ENCODE measurements around the gene CD274. TPM values are rescaled to one million over a fixed set of nuclear protein-coding genes. Genes with fewer than 3 reads are reported as not detected.

Gene CD274
- total RNA-seq, 1 experiment from 2014 or later: 2.6 TPM

- H3K9me3 Mint-ChIP-seq (ENCODE audit: unreplicated experiment): no peaks in the 10 kb centered on the region
- ChIA-PET CTCF (no interaction called here), POLR2A (no interaction called here)
- no TSS peak for BruUV-seq (replicated peaks)
- TF ChIP-seq, protein P1, sequence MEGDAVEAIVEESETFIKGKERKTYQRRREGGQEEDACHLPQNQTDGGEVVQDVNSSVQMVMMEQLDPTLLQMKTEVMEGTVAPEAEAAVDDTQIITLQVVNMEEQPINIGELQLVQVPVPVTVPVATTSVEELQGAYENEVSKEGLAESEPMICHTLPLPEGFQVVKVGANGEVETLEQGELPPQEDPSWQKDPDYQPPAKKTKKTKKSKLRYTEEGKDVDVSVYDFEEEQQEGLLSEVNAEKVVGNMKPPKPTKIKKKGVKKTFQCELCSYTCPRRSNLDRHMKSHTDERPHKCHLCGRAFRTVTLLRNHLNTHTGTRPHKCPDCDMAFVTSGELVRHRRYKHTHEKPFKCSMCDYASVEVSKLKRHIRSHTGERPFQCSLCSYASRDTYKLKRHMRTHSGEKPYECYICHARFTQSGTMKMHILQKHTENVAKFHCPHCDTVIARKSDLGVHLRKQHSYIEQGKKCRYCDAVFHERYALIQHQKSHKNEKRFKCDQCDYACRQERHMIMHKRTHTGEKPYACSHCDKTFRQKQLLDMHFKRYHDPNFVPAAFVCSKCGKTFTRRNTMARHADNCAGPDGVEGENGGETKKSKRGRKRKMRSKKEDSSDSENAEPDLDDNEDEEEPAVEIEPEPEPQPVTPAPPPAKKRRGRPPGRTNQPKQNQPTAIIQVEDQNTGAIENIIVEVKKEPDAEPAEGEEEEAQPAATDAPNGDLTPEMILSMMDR (IDR thresholded peaks at IDR 0.05; ENCODE audit: unreplicated experiment): no peak
- H3K4me1 Mint-ChIP-seq (ENCODE audit: insufficient read depth, unreplicated experiment): no peaks in the 10 kb centered on the region
- intact Hi-C loops (cut with micrococcal nuclease): no loop called here
- DNase-seq (ENCODE audit: unreplicated experiment): no peak
- no peaks in the 10 kb centered on the region for H3K27me3 Mint-ChIP-seq (ENCODE audit: insufficient read depth, unreplicated experiment)
- no peak overlapping the region for H3K4me3 Mint-ChIP-seq (ENCODE audit: unreplicated experiment)
- no peak overlapping the region for H3K27ac Mint-ChIP-seq (ENCODE audit: low read depth, unreplicated experiment)
- H3K36me3 Mint-ChIP-seq (ENCODE audit: insufficient read depth, unreplicated experiment): no peaks in the 10 kb centered on the region
Observed at GRCh38 chr9:5518937-5519319, 68.6 kb downstream of the CD274 start.

Other genes starting within 250 kb of the CD274 start
- not detected in 2 replicates for gene INSL4, start 219.1 kb upstream of the CD274 start, total RNA-seq (2022)
- gene RLN2, start 145.8 kb upstream of the CD274 start, total RNA-seq (2022): not detected in 2 replicates
- gene RLN1, start 110.7 kb upstream of the CD274 start, total RNA-seq (2022): not detected in 2 replicates
- 21.6 and 22.5 TPM in 2 replicates for gene PLGRKT, start 12.6 kb upstream of the CD274 start, total RNA-seq (2022)
- 1.8 and 3.2 TPM in 2 replicates for gene PDCD1LG2, start 60.0 kb downstream of the CD274 start, total RNA-seq (2022)
- 21.3 and 23.1 TPM in 2 replicates for gene RIC1, start 178.6 kb downstream of the CD274 start, total RNA-seq (2022)

Measured in MCF 10A (cell line).